ENCODE data around the gene LCN1.

GRCh38 chr9:135573124-135573523, 51.9 kb downstream of the LCN1 start:
- TF ChIP-seq EZH2 (IDR thresholded peaks at IDR 0.05; ENCODE audit: low read length, unreplicated experiment) (no peak), CTCF (conservative IDR thresholded peaks at IDR 0.05; ENCODE audit: low read depth, low read length) (no peak)

Data from PC-3 (cell line).